ENCODE data around the gene GLP1R. TPM values are rescaled to one million over a fixed set of nuclear protein-coding genes. Genes with fewer than 3 reads are reported as not detected.

GLP1R gene
- total RNA-seq, 3 donors from 2014 or later, result 0.33 to 0.73 TPM; not detected in 1

DNA sequence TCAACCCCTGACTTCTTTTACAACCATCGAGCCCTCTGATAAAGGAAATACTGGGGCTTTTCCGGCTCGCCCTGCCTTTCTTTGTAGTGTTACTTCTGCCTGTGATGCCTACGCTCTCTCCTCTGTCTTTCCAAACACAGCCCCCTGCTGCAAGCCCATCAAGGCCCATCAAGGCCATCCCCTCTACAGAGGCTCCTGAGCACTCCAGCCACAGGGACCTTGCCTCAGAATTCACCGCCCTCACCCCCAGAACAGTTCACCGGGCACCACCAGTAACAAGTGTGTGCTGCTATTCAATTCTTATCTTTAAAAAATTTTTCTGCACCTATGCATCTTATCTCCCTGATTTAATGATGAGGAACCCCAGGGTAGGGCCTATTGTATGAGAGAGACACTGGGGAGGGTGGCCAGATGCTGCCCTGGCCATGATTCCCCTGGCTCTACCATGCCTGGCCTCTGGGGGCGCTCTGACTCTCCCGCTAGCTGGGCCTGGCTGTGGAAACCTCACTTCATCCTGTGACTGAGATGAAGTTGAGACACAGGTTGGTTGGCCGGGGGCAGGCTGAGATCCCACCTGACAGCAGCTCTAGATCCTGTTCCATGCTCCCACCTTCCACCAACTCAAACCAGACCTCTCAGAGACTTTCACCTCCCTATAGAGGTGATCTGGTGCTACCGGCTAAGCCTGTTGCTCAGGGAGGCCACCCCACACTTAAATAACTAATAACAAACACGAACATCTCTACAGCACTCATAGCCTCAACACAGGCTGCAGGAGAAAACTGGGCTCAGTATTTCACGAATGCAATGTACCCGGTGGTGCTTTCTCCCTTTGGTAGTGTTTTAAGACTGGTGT lies 19.2 kb upstream of the GLP1R start:
- TF ChIP-seq POLR2A (IDR thresholded peaks at IDR 0.05), result no peak
- no peak for TF ChIP-seq POLR2AphosphoS5 (IDR thresholded peaks at IDR 0.05)
- TF ChIP-seq, protein P1, sequence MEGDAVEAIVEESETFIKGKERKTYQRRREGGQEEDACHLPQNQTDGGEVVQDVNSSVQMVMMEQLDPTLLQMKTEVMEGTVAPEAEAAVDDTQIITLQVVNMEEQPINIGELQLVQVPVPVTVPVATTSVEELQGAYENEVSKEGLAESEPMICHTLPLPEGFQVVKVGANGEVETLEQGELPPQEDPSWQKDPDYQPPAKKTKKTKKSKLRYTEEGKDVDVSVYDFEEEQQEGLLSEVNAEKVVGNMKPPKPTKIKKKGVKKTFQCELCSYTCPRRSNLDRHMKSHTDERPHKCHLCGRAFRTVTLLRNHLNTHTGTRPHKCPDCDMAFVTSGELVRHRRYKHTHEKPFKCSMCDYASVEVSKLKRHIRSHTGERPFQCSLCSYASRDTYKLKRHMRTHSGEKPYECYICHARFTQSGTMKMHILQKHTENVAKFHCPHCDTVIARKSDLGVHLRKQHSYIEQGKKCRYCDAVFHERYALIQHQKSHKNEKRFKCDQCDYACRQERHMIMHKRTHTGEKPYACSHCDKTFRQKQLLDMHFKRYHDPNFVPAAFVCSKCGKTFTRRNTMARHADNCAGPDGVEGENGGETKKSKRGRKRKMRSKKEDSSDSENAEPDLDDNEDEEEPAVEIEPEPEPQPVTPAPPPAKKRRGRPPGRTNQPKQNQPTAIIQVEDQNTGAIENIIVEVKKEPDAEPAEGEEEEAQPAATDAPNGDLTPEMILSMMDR (IDR thresholded peaks at IDR 0.05), result no peak

DNA sequence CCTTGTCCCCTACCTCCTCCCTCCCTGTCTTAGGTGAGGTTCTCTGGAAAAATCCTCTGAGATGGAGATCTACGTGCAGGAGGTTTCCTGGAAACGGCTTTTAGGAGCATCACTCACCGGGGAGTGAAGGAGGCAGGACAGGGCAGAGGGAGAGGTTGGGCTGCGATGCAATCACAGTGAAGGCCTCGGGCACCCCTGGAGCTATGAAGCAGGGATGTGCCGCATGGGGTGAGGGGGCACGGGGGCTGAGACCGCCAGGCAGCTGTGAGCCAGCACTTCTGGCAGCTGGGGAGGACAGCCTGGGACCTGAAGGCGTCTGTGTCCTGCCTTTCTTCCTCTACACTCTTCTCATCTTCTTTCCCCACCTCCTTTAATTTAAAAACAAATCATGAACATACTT lies 12.9 kb upstream of the GLP1R start:
- no peak overlapping the region for H3K27ac ChIP-seq
- no peaks in the 10 kb centered on the region for H3K4me1 ChIP-seq
- intact Hi-C loops (cut with DNase I; ENCODE audit: low total_unique reads), result no loop called here
- DNase-seq (ENCODE audit: low spot score in 2 of 2), result no peak
- peaks cover 0 to 31% of the 10 kb centered on the region in 2 donors for H3K27me3 ChIP-seq
- H3K36me3 ChIP-seq, result no peaks in the 10 kb centered on the region
- no peak overlapping the region for H3K4me3 ChIP-seq
- TF ChIP-seq POLR2A (IDR thresholded peaks at IDR 0.05), result no peak
- TF ChIP-seq, protein P1 (IDR thresholded peaks at IDR 0.05), result no peak
- TF ChIP-seq POLR2AphosphoS5 (IDR thresholded peaks at IDR 0.05), result no peak
- no peaks in the 10 kb centered on the region for H3K9me3 ChIP-seq

More for the DNA sequence above, 19.2 kb upstream of the GLP1R start:
- peaks cover 0 to 3% of the 10 kb centered on the region in 2 donors for H3K27me3 ChIP-seq
- intact Hi-C loops (cut with DNase I; ENCODE audit: low total_unique reads), result no loop called here
- H3K9me3 ChIP-seq, result no peaks in the 10 kb centered on the region
- no peak overlapping the region for H3K27ac ChIP-seq
- DNase-seq (ENCODE audit: low spot score in 2 of 2), result no peak
- no peak overlapping the region for H3K4me3 ChIP-seq
- no peaks in the 10 kb centered on the region for H3K4me1 ChIP-seq
- no peaks in the 10 kb centered on the region for H3K36me3 ChIP-seq

DNA sequence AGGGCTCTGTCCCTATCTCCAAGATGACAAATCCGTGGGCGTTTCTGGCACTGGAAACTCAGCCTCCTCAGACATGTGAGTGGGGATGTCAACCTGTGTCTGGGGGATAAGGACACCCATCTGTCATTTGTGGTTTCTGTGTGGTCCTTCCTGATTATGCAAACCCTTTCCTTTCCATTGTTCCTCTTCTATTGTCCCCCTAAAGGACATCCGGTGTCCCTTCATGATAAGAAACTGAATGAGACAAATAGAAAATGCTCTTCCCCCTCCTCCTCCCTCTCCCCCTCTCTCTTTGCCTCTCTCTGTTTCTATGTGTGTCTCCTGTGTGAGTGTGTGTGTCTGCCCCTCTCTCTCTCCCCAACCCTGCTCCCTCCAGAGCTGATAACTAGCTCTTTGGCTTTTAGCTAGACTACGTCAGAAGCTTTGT lies 11.5 kb upstream of the GLP1R start:
- H3K36me3 ChIP-seq, result no peaks in the 10 kb centered on the region
- intact Hi-C loops (cut with DNase I; ENCODE audit: low total_unique reads), result no loop called here
- no peak overlapping the region for H3K4me3 ChIP-seq
- DNase-seq (ENCODE audit: low spot score in 2 of 2), result no peak
- H3K4me1 ChIP-seq, result no peaks in the 10 kb centered on the region
- H3K9me3 ChIP-seq, result no peaks in the 10 kb centered on the region
- TF ChIP-seq, protein P1 (IDR thresholded peaks at IDR 0.05), result no peak
- TF ChIP-seq POLR2A (IDR thresholded peaks at IDR 0.05) (no peak), POLR2AphosphoS5 (IDR thresholded peaks at IDR 0.05) (no peak)
- peaks cover 0 to 31% of the 10 kb centered on the region in 2 donors for H3K27me3 ChIP-seq
- no peak overlapping the region for H3K27ac ChIP-seq

DNA sequence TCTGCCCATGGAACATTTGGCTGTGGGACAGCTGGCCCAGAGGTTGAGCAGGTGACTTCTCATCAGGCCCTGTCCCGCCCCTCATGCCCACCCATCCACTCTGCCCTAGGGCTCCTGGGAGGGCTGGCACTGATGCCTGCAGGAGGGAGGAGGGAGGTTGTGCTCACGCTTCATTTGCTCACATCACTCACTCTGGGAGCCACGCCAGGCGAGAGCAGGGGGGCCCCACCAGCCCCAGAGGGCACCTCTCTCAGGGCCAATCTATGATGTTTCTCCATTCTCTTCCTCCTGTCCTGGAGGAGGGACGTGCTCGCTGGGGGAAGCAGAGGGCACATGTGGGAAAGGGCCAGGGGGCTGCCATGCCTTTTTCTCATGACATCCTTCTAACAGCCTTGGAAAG lies 10.9 kb upstream of the GLP1R start:
- DNase-seq (ENCODE audit: low spot score in 2 of 2), result no peak
- TF ChIP-seq, protein P1 (IDR thresholded peaks at IDR 0.05), result no peak
- TF ChIP-seq POLR2A (IDR thresholded peaks at IDR 0.05) (no peak), POLR2AphosphoS5 (IDR thresholded peaks at IDR 0.05) (no peak)
- H3K9me3 ChIP-seq, result no peaks in the 10 kb centered on the region
- no peaks in the 10 kb centered on the region for H3K36me3 ChIP-seq
- no peak overlapping the region for H3K27ac ChIP-seq
- no peaks in the 10 kb centered on the region for H3K4me1 ChIP-seq
- no peak overlapping the region for H3K4me3 ChIP-seq
- intact Hi-C loops (cut with DNase I; ENCODE audit: low total_unique reads), result no loop called here
- H3K27me3 ChIP-seq, result peaks cover 0 to 31% of the 10 kb centered on the region in 2 donors

DNA sequence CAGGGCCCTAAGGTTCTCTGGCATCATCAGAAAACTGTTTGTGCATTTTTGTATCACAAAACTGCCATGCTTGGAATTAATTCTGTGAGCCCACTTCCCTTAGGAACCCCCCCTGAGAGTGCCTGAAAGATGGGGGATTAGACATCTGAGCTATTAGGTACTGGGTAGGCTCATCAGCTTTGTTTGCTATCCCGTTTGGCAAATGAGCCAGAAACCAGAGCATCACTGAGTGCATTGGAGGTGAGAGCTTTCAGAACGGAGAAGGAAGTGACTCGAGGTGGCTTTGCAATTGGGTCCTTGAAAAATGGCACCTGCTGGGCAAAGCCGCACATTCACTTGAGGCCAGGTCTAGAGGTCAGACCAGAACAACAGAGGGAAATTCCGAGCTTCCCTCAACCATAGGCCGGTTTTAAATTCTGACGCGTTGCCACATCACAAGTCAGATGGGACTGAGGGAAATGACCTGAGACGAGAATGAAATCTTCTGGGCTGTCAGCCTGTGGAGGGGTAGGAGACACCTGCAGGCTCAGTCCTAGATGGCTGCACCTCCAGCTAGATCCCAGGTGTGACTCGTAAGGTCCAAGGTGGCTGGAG lies 8.4 kb upstream of the GLP1R start:
- TF ChIP-seq POLR2A (IDR thresholded peaks at IDR 0.05) (no peak), POLR2AphosphoS5 (IDR thresholded peaks at IDR 0.05) (no peak)
- TF ChIP-seq, protein P1 (IDR thresholded peaks at IDR 0.05), result no peak
- H3K9me3 ChIP-seq, result no peaks in the 10 kb centered on the region
- H3K4me3 ChIP-seq, result no peak overlapping the region
- no peaks in the 10 kb centered on the region for H3K36me3 ChIP-seq
- intact Hi-C loops (cut with DNase I; ENCODE audit: low total_unique reads), result no loop called here
- no peaks in the 10 kb centered on the region for H3K4me1 ChIP-seq
- H3K27ac ChIP-seq, result no peak overlapping the region
- H3K27me3 ChIP-seq, result peaks cover 0 to 28% of the 10 kb centered on the region in 2 donors
- DNase-seq (ENCODE audit: low spot score in 2 of 2), result no peak

Data from breast epithelium (tissue), 4 donors.